VCaP (cell line): ENCODE measurements around the gene ADPRS.
A peak's percentile ranks its signal among the peaks of the same experiment; 100 is the strongest.

Experiments used
- H3K27ac ChIP-seq: fragments of 450-650 bp; 2 replicates; pipeline ENCODE4 v1.5.1; 2017
- TF ChIP-seq, protein P1 (sequence below): fragments of 450-650 bp; conservative IDR thresholded peaks from 2 replicates; pipeline ENCODE4 v1.5.1; 2017; ENCODE audit warnings: mild to moderate bottlenecking, moderate library complexity

Gene ADPRS

DNA sequence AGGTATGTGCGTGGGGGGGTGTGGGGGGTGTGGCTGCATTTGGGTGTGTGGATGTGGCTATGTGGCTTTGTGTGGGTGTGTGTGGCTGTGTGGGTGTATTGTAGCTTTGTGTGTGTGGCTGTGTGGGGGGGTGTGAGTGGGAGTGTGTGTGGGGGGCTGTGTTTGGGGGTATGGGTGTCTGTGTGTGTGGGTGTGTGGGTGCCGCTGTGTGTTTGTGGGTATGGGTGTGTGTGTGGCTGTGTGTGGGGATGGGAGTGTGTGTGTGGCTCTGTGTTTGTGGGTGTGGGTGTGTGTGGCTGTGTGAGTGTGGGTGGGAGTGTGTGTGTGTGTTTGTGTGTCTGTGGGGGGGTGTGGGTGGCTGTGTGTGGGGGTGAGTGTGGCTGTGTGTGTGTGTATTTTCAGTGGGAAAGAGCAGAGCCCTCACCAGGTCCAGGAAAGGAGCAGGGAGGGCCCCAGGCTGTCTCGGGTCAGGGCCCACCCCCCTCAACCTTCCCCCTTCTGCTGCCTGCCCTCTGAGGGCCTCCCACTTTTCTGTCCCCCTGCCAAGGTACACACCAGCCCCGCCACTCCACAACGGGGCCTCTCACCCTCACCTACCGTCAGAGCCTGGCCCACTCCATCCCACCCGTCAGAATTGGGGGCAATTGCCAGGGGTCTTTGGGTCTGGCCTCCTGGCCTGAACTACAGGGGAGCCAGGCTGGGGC is 38.3 kb downstream of the ADPRS start:
- TF ChIP-seq, protein P1, sequence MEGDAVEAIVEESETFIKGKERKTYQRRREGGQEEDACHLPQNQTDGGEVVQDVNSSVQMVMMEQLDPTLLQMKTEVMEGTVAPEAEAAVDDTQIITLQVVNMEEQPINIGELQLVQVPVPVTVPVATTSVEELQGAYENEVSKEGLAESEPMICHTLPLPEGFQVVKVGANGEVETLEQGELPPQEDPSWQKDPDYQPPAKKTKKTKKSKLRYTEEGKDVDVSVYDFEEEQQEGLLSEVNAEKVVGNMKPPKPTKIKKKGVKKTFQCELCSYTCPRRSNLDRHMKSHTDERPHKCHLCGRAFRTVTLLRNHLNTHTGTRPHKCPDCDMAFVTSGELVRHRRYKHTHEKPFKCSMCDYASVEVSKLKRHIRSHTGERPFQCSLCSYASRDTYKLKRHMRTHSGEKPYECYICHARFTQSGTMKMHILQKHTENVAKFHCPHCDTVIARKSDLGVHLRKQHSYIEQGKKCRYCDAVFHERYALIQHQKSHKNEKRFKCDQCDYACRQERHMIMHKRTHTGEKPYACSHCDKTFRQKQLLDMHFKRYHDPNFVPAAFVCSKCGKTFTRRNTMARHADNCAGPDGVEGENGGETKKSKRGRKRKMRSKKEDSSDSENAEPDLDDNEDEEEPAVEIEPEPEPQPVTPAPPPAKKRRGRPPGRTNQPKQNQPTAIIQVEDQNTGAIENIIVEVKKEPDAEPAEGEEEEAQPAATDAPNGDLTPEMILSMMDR, result no peak
- H3K27ac ChIP-seq, result no peak overlapping the region

DNA sequence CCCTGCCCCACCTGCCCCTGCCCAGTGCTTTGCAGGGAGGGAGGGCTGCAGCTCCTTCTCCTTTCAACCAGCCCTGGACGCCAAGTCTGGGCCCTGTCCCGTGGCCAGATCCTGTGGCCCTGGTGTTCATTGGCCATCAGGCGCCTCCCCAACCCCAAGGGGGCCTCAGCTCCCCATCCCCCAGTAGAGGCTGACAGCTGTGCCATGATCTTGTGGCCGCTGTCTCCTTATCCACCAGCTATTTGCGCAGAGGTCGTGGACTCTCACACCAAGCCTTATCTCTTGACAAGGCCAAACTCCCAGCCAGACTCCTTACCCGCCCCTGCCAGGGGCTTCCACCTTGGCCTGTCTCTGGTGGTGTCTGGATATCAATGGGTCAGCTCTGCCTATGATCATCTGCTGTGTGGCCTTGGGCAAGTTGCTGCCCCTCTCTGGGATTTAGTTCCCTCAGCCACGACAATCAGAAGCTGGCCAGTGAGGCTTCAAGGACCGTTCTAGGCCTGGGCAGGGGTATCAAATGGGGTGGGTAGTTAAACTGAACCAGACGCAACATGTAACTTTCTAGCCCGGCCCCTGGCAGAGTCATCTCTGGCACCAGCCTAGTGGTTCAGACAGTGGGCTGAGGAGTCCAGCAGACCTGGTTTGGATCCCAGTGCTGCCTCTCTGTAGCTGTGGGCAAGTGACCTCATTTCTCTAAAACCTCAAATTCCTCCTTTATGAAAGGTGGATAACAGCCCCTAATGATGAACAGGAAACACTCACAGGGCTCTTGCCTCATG is 39.6 kb downstream of the ADPRS start:
- TF ChIP-seq, protein P1, result no peak
- H3K27ac ChIP-seq, result no peak overlapping the region

DNA sequence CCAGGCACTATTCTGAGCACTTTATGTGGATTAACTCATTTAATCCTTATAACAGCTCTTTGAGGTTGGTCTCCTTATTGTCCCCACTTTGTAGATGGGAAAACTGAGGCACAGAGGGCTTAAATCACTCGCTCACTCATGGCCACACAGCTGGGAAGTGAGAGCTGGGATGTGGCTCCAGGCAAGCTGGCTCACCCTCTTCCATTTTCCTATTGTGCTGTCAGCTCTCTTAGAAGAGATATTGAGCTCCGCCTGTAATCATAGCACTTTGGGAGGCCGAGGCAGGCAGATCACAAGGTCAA is 40.2 kb downstream of the ADPRS start:
- TF ChIP-seq, protein P1, result no peak

DNA sequence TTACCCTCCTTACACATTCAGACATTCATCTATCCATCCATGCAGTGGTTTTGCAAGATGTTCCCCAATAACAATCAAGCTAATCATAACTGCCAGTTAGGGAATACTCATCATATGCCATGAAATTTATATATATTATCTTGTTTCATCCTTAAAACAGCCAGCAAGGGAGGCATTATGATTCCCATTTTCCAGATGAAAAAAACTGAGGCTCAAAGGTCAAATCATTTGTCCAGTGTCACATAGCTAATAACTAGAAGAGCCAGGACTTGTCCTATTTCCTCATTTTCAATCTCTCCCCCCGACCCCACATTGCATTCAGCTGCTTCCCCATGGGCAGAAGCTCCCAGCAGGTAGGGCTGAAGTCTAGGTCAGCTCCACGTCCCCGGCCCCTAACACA is 43.3 kb downstream of the ADPRS start:
- no peak overlapping the region for H3K27ac ChIP-seq
- TF ChIP-seq, protein P1, result no peak

More for the DNA sequence above, 40.2 kb downstream of the ADPRS start:
- H3K27ac ChIP-seq, result no peak overlapping the region

DNA sequence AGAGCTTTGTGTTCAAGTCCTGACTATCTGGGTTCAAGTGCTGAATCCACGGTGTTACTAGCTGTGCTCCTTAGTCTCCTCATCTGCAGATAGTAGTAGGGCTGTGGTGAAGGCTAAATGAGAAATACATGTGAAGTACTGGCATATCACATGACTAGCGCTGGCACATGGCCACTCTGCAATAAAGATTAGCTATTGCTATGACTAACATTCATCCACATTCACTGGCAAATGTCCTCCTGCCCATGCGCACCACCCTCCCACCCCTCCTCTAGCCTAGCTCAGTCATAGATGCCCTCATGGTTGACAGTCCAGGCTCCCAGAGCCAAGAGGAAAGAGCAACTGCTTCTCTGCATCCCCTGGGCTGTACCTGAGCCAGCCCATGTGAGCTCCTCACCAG is 44.8 kb downstream of the ADPRS start:
- peak overlapping the region; percentile 8; the same call in 1 of the 2 replicates for H3K27ac ChIP-seq
- TF ChIP-seq, protein P1, result no peak

DNA sequence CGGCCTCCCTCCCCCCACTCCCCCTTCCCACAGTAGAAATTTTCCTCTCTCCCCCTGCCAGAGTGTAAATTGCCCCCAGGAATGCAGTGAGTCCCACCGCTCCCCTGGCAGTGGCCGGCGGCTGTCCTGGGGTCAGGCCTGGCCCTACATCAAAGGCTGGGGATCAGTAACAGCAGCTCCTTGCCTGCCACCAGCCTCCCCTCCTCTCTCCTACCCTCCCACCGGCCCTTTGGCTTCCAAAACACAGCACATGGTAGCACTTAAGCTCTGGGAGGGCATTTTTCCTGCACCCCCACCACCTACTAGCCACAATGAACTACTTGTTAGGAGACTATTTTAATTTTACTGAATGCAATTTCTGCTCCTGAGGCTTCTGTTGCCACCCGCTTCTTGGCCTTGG is 45.3 kb downstream of the ADPRS start:
- H3K27ac ChIP-seq, result peak overlapping the region; percentile 8; the same call in 1 of the 2 replicates
- TF ChIP-seq, protein P1, result no peak

DNA sequence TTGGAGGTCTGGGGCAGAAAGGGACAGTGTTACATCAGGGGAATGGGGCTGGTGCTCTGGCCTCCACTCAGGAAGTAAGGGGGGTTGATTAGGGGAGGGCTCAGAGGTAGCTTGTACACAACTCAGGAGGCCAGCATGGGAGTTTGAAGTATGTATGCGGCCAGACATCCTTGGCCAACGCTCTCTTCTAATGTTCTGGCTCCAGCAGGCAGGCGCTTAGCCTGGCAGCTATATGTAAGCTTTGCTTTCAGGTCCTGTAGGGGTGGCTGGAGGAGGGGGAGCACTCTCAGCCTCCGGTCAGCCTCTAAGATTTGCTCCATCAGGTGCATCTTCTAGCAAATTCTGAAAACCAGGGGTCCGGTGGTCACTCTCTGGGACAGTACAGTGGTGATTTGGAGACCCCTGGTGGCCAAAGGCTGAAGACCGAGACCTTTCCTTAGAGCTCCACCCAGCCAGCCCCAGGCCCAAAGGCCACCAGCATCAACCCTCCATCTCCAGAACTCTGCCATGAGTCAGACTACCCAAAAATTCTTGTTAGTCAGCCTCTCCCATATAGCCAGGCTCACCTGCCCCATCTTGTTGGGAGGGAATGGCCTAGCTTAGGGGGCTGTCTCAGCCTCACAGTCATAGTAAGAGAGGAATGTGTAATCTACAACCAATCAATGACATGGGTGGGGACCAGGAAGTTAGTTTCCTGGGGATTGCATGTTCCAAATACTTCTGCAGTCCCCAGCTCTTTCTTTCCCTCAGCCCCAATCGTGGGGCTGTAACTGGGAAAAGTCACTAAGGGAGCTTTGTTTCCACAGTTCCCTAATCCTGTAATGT is 46.0 kb downstream of the ADPRS start:
- TF ChIP-seq, protein P1, result peak; percentile 62
- no peak overlapping the region for H3K27ac ChIP-seq
